NK-92 treated with Interleukin-12 subunit alpha and Interleukin-12 subunit beta, amount 100 ng/mL, for 24 hours (cell line): ENCODE data around the gene DDX60.
"Not testable (repeated sequence)": the region's sequence is repeated elsewhere in the genome, so short reads cannot be mapped to it uniquely, and the experiment has no call there.

Source experiments
- DNase-seq: peaks from one replicate; lab custom pipeline; 2025; lab: John Stamatoyannopoulos, UW

Gene DDX60

GRCh38 chr4:168291242-168291641, 27.3 kb downstream of the DDX60 start:
- no peak for DNase-seq

GRCh38 chr4:168285850-168286249, 32.7 kb downstream of the DDX60 start:
- DNase-seq: not testable (repeated sequence)

GRCh38 chr4:168279556-168279955, 39.0 kb downstream of the DDX60 start:
- no peak for DNase-seq

- DNase-seq: no peak
Measured at GRCh38 chr4:168275836-168276235, 42.7 kb downstream of the DDX60 start.

GRCh38 chr4:168274871-168275270, 43.7 kb downstream of the DDX60 start:
- no peak for DNase-seq

- DNase-seq: no peak
Measured at GRCh38 chr4:168273838-168274237, 44.7 kb downstream of the DDX60 start.

GRCh38 chr4:168272488-168272887, 46.1 kb downstream of the DDX60 start:
- DNase-seq: no peak

GRCh38 chr4:168269896-168270295, 48.7 kb downstream of the DDX60 start:
- no peak for DNase-seq

- no peak for DNase-seq
Measured at GRCh38 chr4:168265327-168265726, 53.2 kb downstream of the DDX60 start.

GRCh38 chr4:168264903-168265302, 53.6 kb downstream of the DDX60 start:
- no peak for DNase-seq

- no peak for DNase-seq
Measured at GRCh38 chr4:168263039-168263438, 55.5 kb downstream of the DDX60 start.

GRCh38 chr4:168259096-168259495, 59.5 kb downstream of the DDX60 start:
- no peak for DNase-seq

- no peak for DNase-seq
Measured at GRCh38 chr4:168257768-168258167, 60.8 kb downstream of the DDX60 start.

- no peak for DNase-seq
Measured at GRCh38 chr4:168248176-168248710, 70.3 kb downstream of the DDX60 start.

GRCh38 chr4:168247603-168248002, 70.9 kb downstream of the DDX60 start:
- DNase-seq: no peak

- DNase-seq: no peak
Measured at GRCh38 chr4:168241953-168242352, 76.6 kb downstream of the DDX60 start.

- DNase-seq: no peak
Measured at GRCh38 chr4:168240821-168241220, 77.7 kb downstream of the DDX60 start.

- DNase-seq: no peak
Measured at GRCh38 chr4:168221301-168221700, 97.3 kb downstream of the DDX60 start.

GRCh38 chr4:168220893-168221292, 97.7 kb downstream of the DDX60 start:
- DNase-seq: no peak

- DNase-seq: no peak
Measured at GRCh38 chr4:168218645-168219044, 99.9 kb downstream of the DDX60 start.

- DNase-seq: not testable (repeated sequence)
Measured at GRCh38 chr4:168213511-168213910, 105.0 kb downstream of the DDX60 start.

GRCh38 chr4:168212656-168213055, 105.9 kb downstream of the DDX60 start:
- no peak for DNase-seq

- no peak for DNase-seq
Measured at GRCh38 chr4:168208957-168209614, 109.5 kb downstream of the DDX60 start.

- no peak for DNase-seq
Measured at GRCh38 chr4:168203233-168203911, 115.2 kb downstream of the DDX60 start.
